K562 (cell line): ENCODE results near the gene CEP295NL. TPM values are rescaled to one million over a fixed set of nuclear protein-coding genes. Genes with fewer than 3 reads are reported as not detected.

Experiments
- C11orf30 ChIP-seq: fragments of 450-650 bp; IDR thresholded peaks from 2 replicates; pipeline ENCODE4 v1.6.1; 2016; ENCODE audit warnings: low read depth, mild to moderate bottlenecking
- DMBX1 ChIP-seq: fragments of 250-450 bp; sonication (Bioruptor Pico); IDR thresholded peaks from 2 replicates; pipeline ENCODE4 v1.8.0; 2022; ENCODE audit warnings: inconsistent platforms, mild to moderate bottlenecking, moderate library complexity, borderline replicate concordance
- EGR1 ChIP-seq: fragments of 450-650 bp; conservative IDR thresholded peaks from 2 replicates; pipeline ENCODE4 v1.6.1; 2017; ENCODE audit warnings: mild to moderate bottlenecking
- ILF3 ChIP-seq: fragments of 450-650 bp; IDR thresholded peaks from 2 replicates; pipeline ENCODE4 v1.6.1; 2018; ENCODE audit warnings: antibody characterized with exemption, mild to moderate bottlenecking, moderate library complexity, borderline replicate concordance
- RBM17 ChIP-seq: fragments of 200-400 bp; formaldehyde crosslinking; IDR thresholded peaks from 2 replicates; pipeline ENCODE4 v1.6.1; 2017; ENCODE audit warnings: low read depth, mild to moderate bottlenecking, low read length, borderline replicate concordance
- RFX5 ChIP-seq: IDR thresholded peaks from 2 replicates; pipeline ENCODE4 v1.6.1; 2011; ENCODE audit warnings: low read depth, mild to moderate bottlenecking, improper control_type of control experiment, low read length
- SREBF1 ChIP-seq: fragments of 150-350 bp; IDR thresholded peaks from 2 replicates; pipeline ENCODE4 v1.6.1; 2014; ENCODE audit warnings: antibody characterized with exemption, low read depth, low read length, borderline replicate concordance
- UBTF ChIP-seq, 2 experiments: IDR thresholded peaks; 2 replicates each; pipeline ENCODE4 v1.6.1; 2012; ENCODE audit warnings: improper control_type of control experiment in 2 of 2, low read depth in 2 of 2, low read length in 2 of 2, borderline replicate concordance in 1 of 2
- ZFX ChIP-seq: sonication (generic); formaldehyde crosslinking; IDR thresholded peaks from 2 replicates; pipeline ENCODE4 v1.8.0; 2022; ENCODE audit warnings: mild to moderate bottlenecking, missing genetic modification reagents, moderate library complexity
- polyA plus RNA-seq, 8 experiments: library from polyadenylated mRNA; depleted of rRNA in 4 of 8; stranded (reverse) in 5 of 8; unstranded in 3 of 8; fragments of >200 nt; fragmentation: Nextera tagmentation in 2 of 8; fragmentation: Illumina TruSeq in 1 of 8; extraction: Ambion mirVana in 2 of 8; extraction: Trizol in 1 of 8; gene quantifications; 2 replicates each; pipeline versions ENCODE4 v1.2.1 to v1.2.3, GENCODE V29; 2011 to 2014; ENCODE audit warnings: inconsistent platforms in 1 of 8, missing spikeins in 1 of 8
- total RNA-seq, 7 experiments: library from RNA; depleted of rRNA in 6 of 7; stranded (reverse); fragments of >200 nt in 6 of 7; fragmentation: Illumina TruSeq in 2 of 7; extraction: Trizol in 2 of 7; gene quantifications; 2 replicates each; pipeline versions ENCODE4 v1.2.1 to v1.2.3, GENCODE V29; 2011 to 2021; ENCODE audit warnings: low replicate concordance in 1 of 7
- TF ChIP-seq, protein P1 (sequence below), 2 experiments: fragments of 450-650 bp; IDR thresholded peaks; 2 replicates each; pipeline ENCODE4 v1.6.1; 2016; ENCODE audit warnings: mild to moderate bottlenecking in 2 of 2, borderline replicate concordance in 1 of 2, low read depth in 1 of 2, moderate library complexity in 1 of 2

Gene CEP295NL
- total and polyA plus RNA-seq, 9 of the 15 experiments (the other 6 are each of a cell fraction or from before 2014, with no cell fraction given): not detected

DNA sequence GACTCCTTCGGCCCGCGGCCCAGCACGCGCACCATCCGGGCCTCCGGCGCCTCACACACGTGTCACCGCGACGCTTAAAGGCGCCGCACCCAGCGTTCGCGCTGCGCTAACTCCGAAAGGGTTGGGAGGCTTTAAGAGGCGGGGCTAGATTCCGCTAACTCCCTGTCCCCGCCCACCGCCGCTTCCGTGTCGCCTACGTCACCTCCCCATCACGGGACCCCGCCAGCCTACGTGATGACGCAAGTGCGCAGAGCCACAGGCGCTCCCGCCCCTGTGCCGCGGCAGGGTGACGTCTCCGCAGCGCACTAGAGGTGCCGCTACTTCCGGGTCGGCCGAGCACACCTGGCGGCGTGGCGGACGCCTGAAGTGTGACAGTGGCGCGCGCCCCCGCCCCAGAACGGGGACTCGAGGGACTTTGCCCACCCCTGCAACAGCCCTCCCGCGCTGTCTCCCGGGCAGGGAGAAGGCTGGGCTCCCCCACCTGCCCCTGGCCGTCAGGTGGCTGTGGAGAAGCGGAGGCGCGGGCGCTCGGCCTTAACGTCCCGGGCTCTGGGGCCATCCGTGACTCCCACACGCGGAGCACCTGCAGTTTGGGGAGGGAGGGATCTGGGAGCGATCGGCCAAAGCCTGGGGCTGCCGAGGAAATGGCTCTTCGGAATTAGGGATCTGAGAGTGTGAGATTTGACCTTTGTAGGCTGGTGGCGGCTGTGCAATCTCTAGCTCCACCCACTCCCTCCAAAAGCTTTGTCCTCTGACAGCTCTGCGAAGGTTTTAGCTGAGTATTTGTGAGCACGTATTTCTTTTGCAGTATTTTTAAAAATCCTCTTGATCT, 62.0 kb downstream of the CEP295NL start, which contains the start of gene USP36 (continued):
- TF ChIP-seq DMBX1 (CRISPR knock-in tag): 0 out of 2 replicates have a peak, but pooled peaks have one; percentile 28
- TF ChIP-seq EGR1: peak; percentile 82
- TF ChIP-seq, protein P1, sequence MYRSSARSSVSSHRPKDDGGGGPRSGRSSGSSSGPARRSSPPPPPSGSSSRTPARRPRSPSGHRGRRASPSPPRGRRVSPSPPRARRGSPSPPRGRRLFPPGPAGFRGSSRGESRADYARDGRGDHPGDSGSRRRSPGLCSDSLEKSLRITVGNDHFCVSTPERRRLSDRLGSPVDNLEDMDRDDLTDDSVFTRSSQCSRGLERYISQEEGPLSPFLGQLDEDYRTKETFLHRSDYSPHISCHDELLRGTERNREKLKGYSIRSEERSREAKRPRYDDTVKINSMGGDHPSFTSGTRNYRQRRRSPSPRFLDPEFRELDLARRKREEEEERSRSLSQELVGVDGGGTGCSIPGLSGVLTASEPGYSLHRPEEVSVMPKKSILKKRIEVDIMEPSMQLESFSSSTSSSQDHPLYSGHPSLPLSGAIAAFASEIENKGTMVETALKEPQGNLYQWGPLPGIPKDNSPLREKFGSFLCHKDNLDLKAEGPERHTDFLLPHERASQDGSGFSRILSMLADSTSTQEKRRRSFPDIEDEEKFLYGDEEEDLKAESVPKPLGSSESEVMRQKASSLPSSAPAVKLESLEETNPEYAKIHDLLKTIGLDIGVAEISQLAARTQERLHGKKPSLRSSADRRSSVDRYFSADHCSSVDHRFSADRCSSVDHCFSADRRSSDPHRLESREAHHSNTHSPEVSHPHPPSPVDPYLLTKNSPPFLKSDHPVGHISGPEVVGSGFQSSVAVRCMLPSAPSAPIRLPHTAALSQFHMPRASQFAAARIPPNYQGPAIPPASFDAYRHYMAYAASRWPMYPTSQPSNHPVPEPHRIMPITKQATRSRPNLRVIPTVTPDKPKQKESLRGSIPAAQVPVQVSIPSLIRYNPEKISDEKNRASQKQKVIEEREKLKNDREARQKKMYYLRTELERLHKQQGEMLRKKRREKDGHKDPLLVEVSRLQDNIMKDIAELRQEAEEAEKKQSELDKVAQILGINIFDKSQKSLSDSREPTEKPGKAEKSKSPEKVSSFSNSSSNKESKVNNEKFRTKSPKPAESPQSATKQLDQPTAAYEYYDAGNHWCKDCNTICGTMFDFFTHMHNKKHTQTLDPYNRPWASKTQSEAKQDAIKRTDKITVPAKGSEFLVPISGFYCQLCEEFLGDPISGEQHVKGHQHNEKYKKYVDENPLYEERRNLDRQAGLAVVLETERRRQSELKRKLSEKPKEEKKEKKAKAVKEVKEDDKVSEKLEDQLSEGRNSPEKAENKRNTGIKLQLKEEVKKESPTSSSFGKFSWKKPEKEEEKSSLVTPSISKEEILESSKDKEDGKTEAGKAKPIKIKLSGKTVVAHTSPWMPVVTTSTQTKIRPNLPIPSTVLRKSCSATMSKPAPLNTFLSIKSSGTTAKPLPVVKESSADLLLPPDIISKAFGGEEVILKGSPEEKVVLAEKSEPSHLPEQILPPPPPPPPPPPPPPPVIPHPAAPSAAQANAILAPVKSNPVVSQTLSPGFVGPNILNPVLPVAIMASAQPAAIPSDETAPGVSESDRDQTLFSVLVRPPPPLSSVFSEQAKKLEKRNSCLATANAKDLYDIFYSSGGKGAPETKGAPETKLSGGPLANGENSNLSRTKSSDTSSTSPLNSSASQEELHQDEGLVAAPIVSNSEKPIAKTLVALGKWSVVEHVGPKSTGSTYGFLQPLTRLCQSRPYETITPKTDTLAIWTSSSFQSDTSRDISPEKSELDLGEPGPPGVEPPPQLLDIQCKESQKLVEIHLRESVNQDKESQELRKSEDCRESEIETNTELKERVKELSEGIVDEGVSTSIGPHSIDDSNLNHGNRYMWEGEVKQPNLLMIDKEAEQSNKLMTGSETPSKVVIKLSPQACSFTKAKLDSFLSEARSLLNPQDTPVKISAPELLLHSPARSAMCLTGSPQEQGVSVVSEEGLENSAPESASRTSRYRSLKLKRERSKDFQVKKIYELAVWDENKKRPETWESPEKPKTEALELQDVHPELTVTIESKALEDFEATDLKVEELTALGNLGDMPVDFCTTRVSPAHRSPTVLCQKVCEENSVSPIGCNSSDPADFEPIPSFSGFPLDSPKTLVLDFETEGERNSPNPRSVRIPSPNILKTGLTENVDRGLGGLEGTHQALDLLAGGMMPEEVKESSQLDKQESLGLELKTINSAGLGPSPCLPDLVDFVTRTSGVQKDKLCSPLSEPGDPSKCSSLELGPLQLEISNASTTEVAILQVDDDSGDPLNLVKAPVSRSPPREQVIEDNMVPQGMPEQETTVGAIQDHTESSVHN (IDR thresholded peaks at IDR 0.05; ENCODE audit: borderline replicate concordance in 1 of 2, low read depth in 1 of 2): peak in 1 of 2 experiments; percentile 82; a peak in 2 of 4 replicates
- peak; percentile 23 to 81; a peak in 2 of 4 replicates for TF ChIP-seq UBTF (IDR thresholded peaks at IDR 0.05; ENCODE audit: borderline replicate concordance in 1 of 2, low read depth in 2 of 2, low read length in 2 of 2)
- TF ChIP-seq RFX5: peak; percentile 24; the same call in 1 of the 2 replicates
- peak; percentile 78 for TF ChIP-seq C11orf30
- peak; percentile 37; the same call in 1 of the 2 replicates for TF ChIP-seq SREBF1
- TF ChIP-seq RBM17: no peak
- peak; percentile 93 for TF ChIP-seq ZFX (CRISPR knock-in tag)
- TF ChIP-seq ILF3: no peak
